ENCODE results near the gene CSNK1A1. TPM values are rescaled to one million over a fixed set of nuclear protein-coding genes. Genes with fewer than 3 reads are reported as not detected.

CSNK1A1 gene
- polyA plus RNA-seq, 3 donors: 75.7 to 131 (median 103) TPM

GRCh38 chr5:149510136-149510535, 41.1 kb downstream of the CSNK1A1 start:
- H3K9me3 Mint-ChIP-seq: no peaks in the 10 kb centered on the region
- no peak for DNase-seq
- H3K4me1 Mint-ChIP-seq: no peaks in the 10 kb centered on the region
- Histone ChIP-seq H3K79me2 (ENCODE audit: insufficient read depth, low read length) (peaks cover 53% of the 10 kb centered on the region), H4K20me1 (ENCODE audit: insufficient read depth, low read length) (peaks cover 99% of the 10 kb centered on the region), H3K4me3 (replicated peaks in 1 of 3; ENCODE audit: low read depth in 2 of 3, low read length in 3 of 3) (no peak overlapping the region), H3K9ac (ENCODE audit: insufficient read depth, low read length, poor library complexity, severe bottlenecking) (no peak overlapping the region), H3K9me3 (replicated peaks in 1 of 2; ENCODE audit: control insufficient read depth in 1 of 2, insufficient read depth in 1 of 2, low read length in 2 of 2) (no peaks in the 10 kb centered on the region), H3K27ac (ENCODE audit: low read depth in 1 of 2, low read length in 2 of 2) (no peak overlapping the region), H3K27me3 (ENCODE audit: control insufficient read depth in 2 of 2, insufficient read depth in 2 of 2, low read length in 2 of 2) (no peaks in the 10 kb centered on the region), H2AFZ (ENCODE audit: insufficient read depth, low read depth, low read length, poor library complexity, severe bottlenecking) (no peak overlapping the region), H3K4me2 (replicated peaks; ENCODE audit: extremely low read depth, low read length, poor library complexity, severe bottlenecking) (no peak overlapping the region), H3K36me3 (replicated peaks in 1 of 2; ENCODE audit: control insufficient read depth in 1 of 2, insufficient read depth in 2 of 2, low read length in 2 of 2) (peaks cover 89 to 100% of the 10 kb centered on the region in 2 donors), H3K4me1 (ENCODE audit: control insufficient read depth in 1 of 2, insufficient read depth in 2 of 2, low read length in 2 of 2) (no peaks in the 10 kb centered on the region)
- intact Hi-C loops (cut with micrococcal nuclease): loop anchor here in 1 of 2 donors (5.0 kb wide), 1 partner anchor 42 kb away; the partner anchor contains the start of gene CSNK1A1
- H3K27ac Mint-ChIP-seq: peak overlapping the region in 1 of 7 donors; percentile 39
- H3K27me3 Mint-ChIP-seq (ENCODE audit: low read depth in 3 of 3): peaks cover 0 to 1% (median 0%) of the 10 kb centered on the region in 3 donors
- peaks cover 70 to 90% of the 10 kb centered on the region in 2 donors for H3K36me3 Mint-ChIP-seq
- TF ChIP-seq, protein P1, sequence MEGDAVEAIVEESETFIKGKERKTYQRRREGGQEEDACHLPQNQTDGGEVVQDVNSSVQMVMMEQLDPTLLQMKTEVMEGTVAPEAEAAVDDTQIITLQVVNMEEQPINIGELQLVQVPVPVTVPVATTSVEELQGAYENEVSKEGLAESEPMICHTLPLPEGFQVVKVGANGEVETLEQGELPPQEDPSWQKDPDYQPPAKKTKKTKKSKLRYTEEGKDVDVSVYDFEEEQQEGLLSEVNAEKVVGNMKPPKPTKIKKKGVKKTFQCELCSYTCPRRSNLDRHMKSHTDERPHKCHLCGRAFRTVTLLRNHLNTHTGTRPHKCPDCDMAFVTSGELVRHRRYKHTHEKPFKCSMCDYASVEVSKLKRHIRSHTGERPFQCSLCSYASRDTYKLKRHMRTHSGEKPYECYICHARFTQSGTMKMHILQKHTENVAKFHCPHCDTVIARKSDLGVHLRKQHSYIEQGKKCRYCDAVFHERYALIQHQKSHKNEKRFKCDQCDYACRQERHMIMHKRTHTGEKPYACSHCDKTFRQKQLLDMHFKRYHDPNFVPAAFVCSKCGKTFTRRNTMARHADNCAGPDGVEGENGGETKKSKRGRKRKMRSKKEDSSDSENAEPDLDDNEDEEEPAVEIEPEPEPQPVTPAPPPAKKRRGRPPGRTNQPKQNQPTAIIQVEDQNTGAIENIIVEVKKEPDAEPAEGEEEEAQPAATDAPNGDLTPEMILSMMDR (IDR thresholded peaks at IDR 0.05): no peak
- WGBS (ENCODE audit: insufficient coverage): no CpG with 5 or more reads among the region's 1 CpG
- no peak overlapping the region for H3K4me3 Mint-ChIP-seq

DNA sequence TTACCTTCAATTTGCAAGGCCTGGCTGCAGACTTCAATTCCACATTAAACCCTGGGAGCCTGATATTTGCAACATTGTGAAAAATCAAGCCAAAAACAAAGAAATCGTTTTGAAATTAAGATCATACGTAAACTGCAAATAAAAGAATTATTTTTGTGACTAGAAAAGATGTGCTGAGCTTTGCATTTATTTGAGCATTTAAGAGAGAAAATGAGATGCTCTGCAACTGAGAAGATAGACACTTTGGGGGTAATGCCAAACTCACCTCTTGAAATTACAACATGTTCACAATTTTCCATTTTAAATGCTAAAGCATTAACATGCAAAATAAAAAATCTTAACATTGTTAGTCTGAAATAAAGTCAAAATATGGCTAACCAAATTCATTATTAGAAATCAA, 46.6 kb downstream of the CSNK1A1 start:
- Mint-ChIP-seq H3K27me3 (ENCODE audit: low read depth in 3 of 3) (peaks cover 0 to 1% (median 0%) of the 10 kb centered on the region in 3 donors), H3K4me1 (no peaks in the 10 kb centered on the region), H3K27ac (no peak overlapping the region), H3K9me3 (no peaks in the 10 kb centered on the region), H3K36me3 (peaks cover 75 to 92% of the 10 kb centered on the region in 2 donors), H3K4me3 (no peak overlapping the region)
- DNase-seq: no peak
- intact Hi-C loops (cut with micrococcal nuclease): no loop called here
- Histone ChIP-seq H3K27me3 (ENCODE audit: control insufficient read depth in 2 of 2, insufficient read depth in 2 of 2, low read length in 2 of 2) (no peaks in the 10 kb centered on the region), H3K4me1 (ENCODE audit: control insufficient read depth in 1 of 2, insufficient read depth in 2 of 2, low read length in 2 of 2) (no peaks in the 10 kb centered on the region), H3K9me3 (replicated peaks in 1 of 2; ENCODE audit: control insufficient read depth in 1 of 2, insufficient read depth in 1 of 2, low read length in 2 of 2) (no peaks in the 10 kb centered on the region), H2AFZ (ENCODE audit: insufficient read depth, low read depth, low read length, poor library complexity, severe bottlenecking) (no peak overlapping the region), H3K27ac (ENCODE audit: low read depth in 1 of 2, low read length in 2 of 2) (no peak overlapping the region), H3K79me2 (ENCODE audit: insufficient read depth, low read length) (peaks cover 8% of the 10 kb centered on the region), H3K4me2 (replicated peaks; ENCODE audit: extremely low read depth, low read length, poor library complexity, severe bottlenecking) (no peak overlapping the region), H3K36me3 (replicated peaks in 1 of 2; ENCODE audit: control insufficient read depth in 1 of 2, insufficient read depth in 2 of 2, low read length in 2 of 2) (peaks cover 91 to 100% of the 10 kb centered on the region in 2 donors), H4K20me1 (ENCODE audit: insufficient read depth, low read length) (peaks cover 80% of the 10 kb centered on the region), H3K4me3 (replicated peaks in 1 of 3; ENCODE audit: low read depth in 2 of 3, low read length in 3 of 3) (no peak overlapping the region), H3K9ac (ENCODE audit: insufficient read depth, low read length, poor library complexity, severe bottlenecking) (no peak overlapping the region)
- no CpG with 5 or more reads among the region's 2 CpGs for WGBS (ENCODE audit: insufficient coverage)
- TF ChIP-seq, protein P1 (IDR thresholded peaks at IDR 0.05): no peak
